Nephron progenitor cell (in vitro differentiated cells): ENCODE data around the gene CCDC180.

Source experiments
- DNase-seq: peaks from one replicate; pipeline ENCODE4 v3.0.0; 2021
- H3K27ac Mint-ChIP-seq: 2 replicates; pipeline ENCODE4 v1.8.0; 2021; ENCODE audit warnings: mild to moderate bottlenecking, moderate library complexity, mixed read lengths
- H3K27me3 Mint-ChIP-seq: 2 replicates; pipeline ENCODE4 v1.8.0; 2021; ENCODE audit warnings: mild to moderate bottlenecking, low read depth, mixed read lengths; ENCODE audit not compliant: poor library complexity
- H3K36me3 Mint-ChIP-seq: 2 replicates; pipeline ENCODE4 v1.8.0; 2021; ENCODE audit warnings: low read depth, mixed read lengths
- H3K4me1 Mint-ChIP-seq: 2 replicates; pipeline ENCODE4 v1.8.0; 2021; ENCODE audit warnings: mixed read lengths
- H3K4me3 Mint-ChIP-seq: 2 replicates; pipeline ENCODE4 v1.8.0; 2021; ENCODE audit warnings: mild to moderate bottlenecking, moderate library complexity, mixed read lengths
- H3K9me3 Mint-ChIP-seq: 2 replicates; pipeline ENCODE4 v1.8.0; 2021; ENCODE audit warnings: mild to moderate bottlenecking, moderate library complexity, mixed read lengths
- CTCF ChIP-seq: fragments of 200-600 bp; sonication (generic); IDR thresholded peaks from 2 replicates; pipeline ENCODE4 v1.5.0; 2021; ENCODE audit warnings: antibody characterized with exemption

The CCDC180 gene

GRCh38 chr9:97305501-97306298 is 1.8 kb upstream of the CCDC180 start:
- Mint-ChIP-seq H3K4me3 (no peak overlapping the region), H3K4me1 (no peaks in the 10 kb centered on the region), H3K27ac (no peak overlapping the region), H3K36me3 (peaks cover 43% of the 10 kb centered on the region), H3K27me3 (peaks cover 8% of the 10 kb centered on the region), H3K9me3 (peaks cover 36% of the 10 kb centered on the region)
- no peak for TF ChIP-seq CTCF
- no peak for DNase-seq

GRCh38 chr9:97307091-97307490 is 368 bp upstream of the CCDC180 start:
- Mint-ChIP-seq H3K4me1 (no peaks in the 10 kb centered on the region), H3K36me3 (peaks cover 32% of the 10 kb centered on the region), H3K4me3 (no peak overlapping the region), H3K9me3 (peaks cover 25% of the 10 kb centered on the region), H3K27ac (no peak overlapping the region), H3K27me3 (peaks cover 4% of the 10 kb centered on the region)
- peak; percentile 7 for TF ChIP-seq CTCF
- peak; percentile 85 for DNase-seq

GRCh38 chr9:97309260-97309659 is 1.8 kb downstream of the CCDC180 start:
- Mint-ChIP-seq H3K27ac (no peak overlapping the region), H3K9me3 (peaks cover 3% of the 10 kb centered on the region), H3K4me1 (no peaks in the 10 kb centered on the region), H3K27me3 (peaks cover 4% of the 10 kb centered on the region), H3K4me3 (no peak overlapping the region), H3K36me3 (peaks cover 23% of the 10 kb centered on the region)
- TF ChIP-seq CTCF, result no peak
- no peak for DNase-seq

GRCh38 chr9:97310023-97310422 is 2.6 kb downstream of the CCDC180 start:
- TF ChIP-seq CTCF, result no peak
- H3K27me3 Mint-ChIP-seq, result peaks cover 4% of the 10 kb centered on the region
- no peak overlapping the region for H3K4me3 Mint-ChIP-seq
- H3K9me3 Mint-ChIP-seq, result no peaks in the 10 kb centered on the region
- no peaks in the 10 kb centered on the region for H3K4me1 Mint-ChIP-seq
- peaks cover 24% of the 10 kb centered on the region for H3K36me3 Mint-ChIP-seq
- DNase-seq, result no peak
- H3K27ac Mint-ChIP-seq, result no peak overlapping the region

- Mint-ChIP-seq H3K4me3 (no peak overlapping the region), H3K9me3 (no peaks in the 10 kb centered on the region), H3K27ac (no peak overlapping the region), H3K27me3 (peaks cover 8% of the 10 kb centered on the region), H3K4me1 (no peaks in the 10 kb centered on the region), H3K36me3 (peaks cover 29% of the 10 kb centered on the region)
- no peak for TF ChIP-seq CTCF
- no peak for DNase-seq
Observed at GRCh38 chr9:97310896-97311295, 3.4 kb downstream of the CCDC180 start.
